Left kidney (tissue), 2 donors: ENCODE data around the gene MAD1L1. TPM values are rescaled to one million over a fixed set of nuclear protein-coding genes. Genes with fewer than 3 reads are reported as not detected.

ENCODE experiments used
- DNase-seq: peaks from one replicate; pipeline ENCODE4 v3.0.0-alpha.2; 2013
- polyA plus RNA-seq: library from polyadenylated mRNA; unstranded; fragments of 120-200 nt; gene quantifications from one replicate; pipeline ENCODE4 v1.2.1, GENCODE V29; 2013; ENCODE audit not compliant: insufficient read length

The MAD1L1 gene
- polyA plus RNA-seq, 1 donor: 21.8 TPM

DNA sequence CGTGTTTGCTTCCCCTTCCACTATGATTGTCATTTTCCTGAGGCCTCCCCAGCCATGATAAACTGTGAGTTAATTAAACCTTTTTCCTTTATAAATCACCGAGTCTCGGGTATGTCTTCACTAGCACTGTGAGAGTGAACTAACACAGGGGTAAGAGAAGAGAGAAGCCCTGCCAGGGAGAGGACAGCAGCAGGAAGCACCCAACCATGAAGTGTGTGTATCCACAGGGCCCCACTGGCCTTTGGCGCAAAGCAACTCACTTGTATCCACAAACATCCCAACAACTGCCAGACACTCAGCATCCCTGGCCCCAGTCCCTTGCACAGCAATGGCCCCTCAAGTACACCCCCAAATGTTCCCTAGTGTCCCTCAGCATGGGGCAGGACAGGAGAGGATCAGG lies 115.1 kb downstream of the MAD1L1 start:
- DNase-seq: no peak

DNA sequence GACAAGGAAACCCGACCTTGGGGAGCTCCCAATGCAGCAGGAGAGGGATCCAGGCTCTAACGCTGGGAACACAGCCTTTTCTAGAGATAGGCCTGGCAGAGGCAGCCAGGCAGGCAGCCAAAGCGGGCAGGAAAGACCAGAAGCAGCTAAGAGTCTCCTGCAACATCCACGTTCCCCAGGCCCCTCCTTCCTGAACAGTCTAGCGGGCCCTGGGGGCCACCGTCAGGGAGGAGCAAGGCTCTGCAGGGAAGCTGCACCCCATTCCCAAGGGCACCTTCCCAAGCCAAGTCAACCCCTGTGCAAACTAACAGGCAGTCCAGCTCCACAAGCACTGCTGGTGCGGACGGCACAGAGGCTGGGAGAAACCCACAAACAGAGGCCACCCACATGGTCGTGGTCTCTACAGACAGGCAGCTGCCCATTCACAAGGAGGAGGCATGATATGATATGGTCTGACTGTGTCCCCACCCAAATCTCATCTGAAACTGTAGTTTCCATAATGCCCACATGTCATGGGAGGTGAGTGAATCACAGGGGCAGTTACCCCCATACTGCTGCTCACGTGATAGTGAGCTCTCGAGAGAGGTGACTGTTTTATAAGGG lies 115.7 kb downstream of the MAD1L1 start:
- no peak for DNase-seq

DNA sequence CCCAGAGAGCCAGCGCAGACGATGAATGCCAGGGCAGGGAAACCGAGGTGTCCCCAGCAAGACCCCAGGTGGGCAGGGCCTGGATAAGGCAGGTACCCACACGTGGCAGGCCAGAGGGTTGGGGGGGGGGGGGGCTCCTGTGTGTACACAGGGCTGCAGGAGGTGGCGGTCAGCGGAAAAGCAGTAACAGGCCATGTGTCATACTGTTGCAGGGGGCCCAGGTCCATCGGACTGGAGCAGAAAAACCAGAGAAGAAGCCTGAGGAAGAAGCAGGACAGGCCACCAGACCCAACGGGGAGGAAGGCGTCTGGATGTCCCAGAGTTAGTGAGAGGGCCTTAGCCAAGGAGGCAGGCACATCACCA lies 116.3 kb downstream of the MAD1L1 start:
- no peak for DNase-seq

DNA sequence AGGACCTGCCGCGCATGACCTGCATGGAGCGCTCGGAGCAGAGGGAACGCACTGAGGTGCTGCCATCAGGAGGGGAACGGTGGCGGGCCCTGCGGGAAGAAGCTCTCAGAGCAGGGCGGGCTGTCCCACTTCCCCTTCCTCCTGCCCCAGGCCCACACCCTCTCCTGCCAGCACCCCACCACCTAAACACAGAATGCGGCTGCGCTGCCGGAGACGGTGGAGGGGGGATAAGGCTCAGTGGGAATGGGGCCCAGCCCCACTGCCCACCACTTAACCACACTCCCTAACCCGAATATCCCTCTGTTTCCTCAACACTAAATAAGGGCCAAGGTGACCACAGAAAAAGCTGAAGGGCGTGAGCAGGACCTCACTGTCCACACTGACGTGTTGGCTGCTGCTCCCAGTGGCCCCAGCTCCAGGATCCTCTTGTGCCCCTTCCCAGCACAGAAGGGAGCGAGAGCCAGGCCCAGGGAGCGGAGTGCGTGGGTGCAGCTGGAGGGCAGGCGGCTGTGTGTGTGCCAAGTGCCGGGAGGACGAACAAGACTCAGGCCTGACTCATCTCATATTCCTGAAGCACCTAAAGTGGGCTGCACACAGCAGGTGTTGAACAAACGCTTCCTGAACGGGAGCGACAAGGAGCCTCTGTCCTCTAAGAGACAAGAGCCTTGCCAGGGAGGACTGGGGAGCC lies 116.8 kb downstream of the MAD1L1 start:
- DNase-seq: no peak

DNA sequence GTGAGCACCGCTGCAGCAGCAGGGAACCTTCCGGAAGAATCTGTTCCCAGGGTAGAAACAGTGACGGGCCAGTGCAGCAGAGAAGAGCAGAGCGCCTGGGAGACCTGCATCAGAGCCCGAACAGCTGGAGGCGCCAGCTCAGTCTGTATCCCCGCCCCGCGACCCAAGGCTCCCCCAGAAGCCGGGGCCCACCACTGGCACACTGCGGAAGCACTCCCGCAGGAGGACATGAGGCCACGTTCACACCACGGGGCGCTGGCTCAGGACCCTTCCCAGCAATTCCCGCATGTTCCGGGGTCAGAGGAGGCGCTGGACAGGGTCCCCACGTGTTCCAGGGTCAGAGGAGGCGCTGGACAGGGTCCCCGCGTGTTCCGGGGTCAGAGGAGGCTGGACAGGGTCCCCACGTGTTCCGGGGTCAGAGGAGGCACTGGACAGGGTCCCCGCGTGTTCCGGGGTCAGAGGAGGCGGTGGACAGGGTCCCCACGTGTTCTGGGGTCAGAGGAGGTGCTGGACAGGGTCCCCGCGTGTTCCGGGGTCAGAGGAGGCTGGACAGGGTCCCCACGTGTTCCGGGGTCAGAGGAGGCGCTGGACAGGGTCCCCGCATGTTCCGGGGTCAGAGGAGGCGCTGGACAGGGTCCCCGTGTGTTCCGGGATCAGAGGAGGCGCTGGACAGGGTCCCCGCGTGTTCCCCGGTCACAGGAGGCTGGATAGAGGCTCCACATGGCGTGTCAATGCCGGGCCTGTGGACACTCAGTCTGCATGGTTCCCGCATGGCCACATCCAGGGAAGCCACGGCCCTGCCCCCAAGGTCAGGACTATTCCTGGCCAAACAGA lies 117.6 kb downstream of the MAD1L1 start:
- no peak for DNase-seq

DNA sequence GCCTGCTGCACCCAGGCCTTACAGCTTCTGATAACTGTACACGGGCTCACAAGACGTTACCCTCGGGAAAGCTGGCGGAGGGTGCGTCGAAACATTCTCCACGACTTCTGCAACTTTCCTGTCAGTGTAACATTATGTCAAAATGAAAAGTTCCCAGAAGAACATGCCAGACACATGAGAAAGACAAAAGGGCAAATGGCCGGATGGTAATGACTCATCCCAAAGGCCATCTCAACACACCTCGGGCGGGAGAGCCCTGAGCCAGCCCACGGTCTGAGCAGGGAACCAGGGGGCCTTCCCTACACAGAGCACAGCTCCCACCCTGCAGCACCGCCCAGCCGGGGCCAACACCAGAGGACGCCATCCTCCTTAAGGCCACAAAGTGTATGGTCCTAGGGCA lies 118.7 kb downstream of the MAD1L1 start:
- DNase-seq: no peak

DNA sequence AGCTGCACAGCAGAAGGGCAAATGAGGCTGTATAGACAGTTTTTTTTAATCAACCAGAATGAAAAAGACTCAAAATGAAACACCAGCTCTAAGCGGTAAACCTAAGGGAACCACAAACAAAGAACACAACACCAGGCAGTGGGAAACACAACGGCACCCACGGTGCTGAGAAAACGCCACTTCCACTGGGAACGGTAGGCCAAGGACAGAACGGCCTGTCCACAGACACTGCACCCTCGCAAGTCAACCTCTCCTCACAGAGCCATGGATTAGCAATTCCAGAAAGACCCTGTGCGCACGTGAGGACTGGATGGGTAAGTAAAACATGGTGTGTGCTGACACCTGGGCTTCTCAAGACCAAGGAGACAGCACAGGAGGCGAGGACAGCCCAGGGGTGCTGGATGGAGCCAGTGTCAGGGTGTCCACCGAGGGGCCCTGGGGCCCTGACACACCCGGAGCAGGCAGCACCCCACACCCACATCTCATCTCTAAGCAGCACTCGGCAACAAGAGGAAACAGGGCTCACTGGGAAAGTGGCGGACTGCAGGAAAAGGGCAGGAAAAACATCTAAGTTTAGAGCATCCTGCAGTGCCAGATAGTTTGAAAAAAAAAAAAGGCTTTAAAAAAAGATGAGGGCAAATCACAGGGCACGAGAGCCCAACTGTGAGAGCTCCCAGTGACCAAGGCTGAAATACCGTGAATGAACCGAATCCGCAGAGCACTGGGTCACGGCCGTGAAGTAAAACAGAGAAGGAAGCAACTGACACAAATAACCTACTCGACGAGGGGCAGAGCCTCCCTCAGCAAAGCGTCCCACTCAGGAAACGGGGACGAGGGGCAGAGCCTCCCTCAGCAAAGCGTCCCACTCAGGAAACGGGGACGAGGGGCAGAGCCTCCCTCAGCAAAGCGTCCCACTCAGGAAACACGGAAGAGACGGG lies 120.2 kb downstream of the MAD1L1 start:
- no peak for DNase-seq

DNA sequence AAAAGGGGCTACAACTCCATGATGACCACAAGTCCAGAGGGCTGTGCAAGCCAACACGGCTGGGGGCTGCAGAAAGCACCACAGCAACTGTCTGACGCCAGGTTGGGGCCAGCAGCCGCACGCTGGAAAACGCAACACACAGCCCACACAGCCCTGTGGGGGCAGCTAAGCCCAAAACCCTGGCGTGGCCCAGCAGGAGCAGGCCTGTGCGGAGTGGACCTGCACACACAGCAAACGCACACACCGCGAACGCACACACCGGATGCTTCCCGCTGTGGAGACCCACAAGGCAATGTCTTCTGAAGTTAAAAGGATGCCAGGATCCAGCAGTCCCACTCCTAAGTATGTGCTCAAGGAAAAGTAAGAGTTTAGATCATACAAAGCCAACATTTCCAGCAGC lies 121.2 kb downstream of the MAD1L1 start:
- no peak for DNase-seq

DNA sequence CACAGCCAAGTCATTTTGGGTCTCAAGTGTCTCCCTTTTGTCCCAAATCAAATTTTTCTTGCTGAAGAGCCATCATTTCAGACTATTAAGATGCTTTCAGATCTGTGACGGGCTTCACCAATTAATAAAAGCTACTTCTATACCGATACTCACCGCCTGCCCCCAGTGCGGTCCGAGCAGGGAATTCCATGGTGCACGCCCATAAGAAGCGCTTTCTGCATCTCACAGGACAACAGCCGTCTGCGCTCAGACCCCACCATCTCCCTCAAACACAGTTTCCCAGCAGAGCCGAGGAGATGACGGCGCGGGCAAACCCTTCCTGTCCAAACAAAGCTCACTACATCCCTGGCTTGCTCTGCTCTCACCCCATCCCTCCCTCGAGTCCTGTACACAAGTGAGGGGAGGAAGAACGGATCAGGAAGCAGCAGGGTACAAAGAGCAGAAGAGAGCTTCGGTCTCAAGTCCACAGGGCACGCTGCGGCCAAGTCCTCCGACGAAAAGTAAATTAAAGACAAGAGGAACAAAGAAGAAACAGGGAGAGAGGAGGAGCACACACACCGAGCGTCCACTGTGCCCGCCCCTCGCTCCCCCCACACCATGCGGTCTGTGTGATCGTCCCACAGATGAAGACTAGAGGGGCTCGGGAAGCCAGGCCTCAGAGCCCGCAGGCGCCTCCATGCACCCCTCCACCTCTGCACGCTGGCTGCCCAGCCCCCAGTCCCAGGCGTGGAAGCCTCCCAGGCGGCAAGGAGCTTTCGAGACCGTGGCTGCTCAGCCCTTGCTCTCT lies 121.9 kb downstream of the MAD1L1 start:
- DNase-seq: no peak

DNA sequence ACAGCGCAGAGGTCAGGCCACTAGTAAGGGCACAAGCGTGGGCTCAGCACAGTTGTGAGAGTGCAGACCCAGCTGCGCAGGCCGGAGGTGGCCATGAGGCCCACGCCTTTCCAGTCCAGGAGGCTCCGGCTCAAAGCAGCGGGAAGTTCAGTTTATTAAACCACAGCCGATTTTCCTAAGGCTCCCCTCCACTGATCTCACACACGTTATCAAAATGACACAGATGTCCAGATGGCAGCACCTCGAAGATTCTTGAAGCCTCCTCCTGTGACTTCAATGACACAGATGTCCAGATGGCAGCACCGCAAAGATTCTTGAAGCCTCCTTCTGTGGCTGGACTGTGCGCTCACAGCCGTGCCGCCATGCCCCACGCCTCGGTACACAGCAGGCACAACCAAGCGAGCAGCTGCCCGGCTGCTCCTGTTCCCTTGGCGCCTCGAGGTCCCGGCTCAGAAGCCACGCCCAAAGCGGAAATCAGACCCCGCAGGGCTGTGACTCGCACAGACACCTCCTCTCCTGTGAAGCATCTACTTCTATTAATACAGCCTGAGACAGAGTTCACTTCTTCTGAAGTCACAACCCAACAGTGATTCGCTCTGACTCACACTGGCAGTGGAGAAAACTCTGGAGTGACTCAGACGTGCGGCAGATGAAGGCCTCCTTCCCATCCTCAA lies 122.7 kb downstream of the MAD1L1 start:
- no peak for DNase-seq

DNA sequence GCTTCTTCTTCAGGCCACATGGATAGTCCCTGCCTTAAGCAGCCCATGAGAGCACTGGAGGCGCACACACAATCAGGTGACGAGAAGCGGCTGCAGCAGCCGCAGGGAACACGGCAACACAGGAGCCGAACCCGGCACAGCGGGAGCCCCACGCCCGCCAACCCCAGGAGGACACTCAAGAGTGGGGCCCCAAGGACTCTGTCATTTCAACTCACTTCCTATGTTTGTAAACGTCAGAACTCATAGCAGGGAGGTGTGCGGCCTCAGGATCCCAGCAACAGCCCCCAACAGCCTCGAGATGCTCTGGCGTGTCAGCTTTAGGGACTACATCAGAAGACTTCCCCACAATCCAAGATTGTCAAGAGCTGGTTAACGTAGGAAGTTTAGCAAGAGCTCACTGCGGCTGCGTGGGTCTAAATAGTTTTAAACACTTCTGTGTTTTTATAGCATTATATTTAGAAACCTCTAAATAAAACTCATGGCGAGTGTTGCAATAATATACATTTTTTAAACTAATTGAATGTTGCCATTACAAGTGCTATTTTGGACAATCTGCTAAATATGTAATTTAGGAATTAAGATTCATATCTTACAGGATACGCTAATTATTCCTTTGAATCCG lies 123.4 kb downstream of the MAD1L1 start:
- DNase-seq: no peak

DNA sequence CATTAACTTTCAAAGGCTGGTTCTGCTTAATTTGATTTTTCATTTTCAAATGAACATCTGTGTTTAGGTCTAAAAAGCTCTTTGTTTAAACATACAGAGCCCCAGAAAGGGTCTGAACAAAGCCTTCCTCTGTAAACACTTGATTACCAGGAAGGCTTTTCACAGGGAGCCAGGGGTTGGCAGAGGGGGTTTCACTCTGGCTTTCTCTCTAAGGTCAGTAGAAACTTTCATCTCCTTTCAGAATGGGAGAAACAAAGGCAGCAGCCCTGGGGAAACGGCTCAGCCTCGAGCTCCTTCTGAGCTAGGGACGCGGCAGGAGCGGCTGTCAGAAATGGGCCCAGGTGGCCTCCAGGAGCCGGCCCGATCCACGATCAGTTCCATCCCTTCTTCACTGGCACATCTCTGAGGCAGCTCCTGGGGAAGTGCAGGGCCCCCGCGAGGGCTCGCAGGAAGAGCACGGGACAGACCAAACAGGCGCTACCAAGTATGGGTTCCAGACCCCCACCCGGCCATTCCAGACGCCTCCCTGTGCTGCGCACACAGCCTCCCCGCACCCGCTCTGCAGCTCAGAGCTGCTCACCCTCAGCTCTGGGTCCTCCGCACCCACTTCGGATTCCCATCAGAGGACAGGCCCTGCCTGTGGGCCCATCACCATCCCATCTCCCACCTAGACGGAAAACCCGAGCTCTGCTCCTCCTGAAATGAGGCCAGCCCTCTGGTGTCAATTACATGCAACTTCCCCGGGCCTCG lies 124.1 kb downstream of the MAD1L1 start:
- DNase-seq: no peak

DNA sequence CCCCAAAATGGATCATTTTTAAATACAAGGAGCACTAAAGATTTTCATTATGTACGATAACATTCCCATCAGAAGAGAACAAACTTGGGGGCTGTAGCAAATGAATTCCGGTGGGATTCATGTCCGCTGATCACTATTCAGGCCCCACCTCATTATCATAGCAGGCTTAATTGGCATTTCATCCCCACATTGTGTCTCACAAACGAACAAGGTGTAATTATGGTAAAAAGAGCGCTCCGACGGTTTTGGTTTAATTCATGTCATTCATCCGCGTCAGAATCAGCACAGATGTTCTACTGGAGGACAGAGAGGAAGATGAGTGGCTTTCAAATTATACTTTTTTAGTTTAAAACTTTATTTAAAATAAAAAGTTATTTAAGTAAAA lies 124.7 kb downstream of the MAD1L1 start:
- DNase-seq: no peak

DNA sequence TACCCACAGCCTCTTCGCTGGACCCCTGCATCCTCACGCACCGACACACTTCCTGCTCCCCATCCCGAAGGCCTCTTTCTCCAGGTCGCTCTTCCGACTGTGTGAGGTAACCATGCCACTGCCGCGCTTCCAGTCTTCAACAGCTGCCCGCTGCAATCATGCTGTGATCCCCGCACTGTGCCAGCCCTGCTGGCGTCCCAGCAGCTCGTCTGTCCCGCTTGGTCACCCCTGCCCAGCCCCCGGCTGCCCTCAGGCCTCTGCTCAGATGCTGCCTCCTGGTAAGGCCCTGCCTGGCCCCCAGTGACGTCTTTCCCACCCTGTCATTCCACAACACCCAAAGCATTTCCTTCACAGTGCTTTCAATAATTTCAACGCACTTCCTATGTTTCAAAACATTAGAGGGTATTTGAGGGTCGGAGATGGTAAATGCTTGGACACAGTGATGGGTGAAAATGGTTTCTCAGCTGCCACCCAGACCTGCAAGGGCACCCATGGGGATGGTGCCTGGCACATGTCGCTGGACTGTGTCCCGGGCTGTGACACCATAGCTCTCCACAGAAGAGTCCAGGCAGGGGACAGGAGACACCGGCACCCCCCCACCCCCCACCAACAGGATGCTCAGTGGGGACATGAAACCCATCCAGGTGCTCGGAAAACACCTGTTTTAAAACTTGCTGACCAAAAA lies 125.2 kb downstream of the MAD1L1 start:
- DNase-seq: no peak

DNA sequence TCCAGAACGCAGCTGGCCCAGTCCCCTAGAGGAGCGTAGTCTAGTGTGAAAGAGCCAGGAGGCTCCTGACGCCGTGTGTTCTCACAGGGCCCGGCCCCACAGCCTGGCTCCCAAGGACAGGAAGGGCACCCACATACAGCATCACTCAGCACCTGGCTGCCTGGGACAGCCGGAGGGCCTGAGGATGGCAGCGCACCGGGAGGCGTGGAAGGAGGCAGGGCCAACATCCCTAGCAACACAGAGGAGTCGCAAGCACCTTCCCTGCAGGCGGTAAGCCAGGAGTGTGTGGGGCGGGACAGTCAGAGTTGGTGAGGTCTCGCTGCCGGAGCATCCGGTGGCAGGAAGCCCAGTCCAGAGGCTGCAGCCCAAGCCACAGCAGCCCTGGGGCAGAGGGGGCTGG lies 125.8 kb downstream of the MAD1L1 start:
- DNase-seq: no peak

DNA sequence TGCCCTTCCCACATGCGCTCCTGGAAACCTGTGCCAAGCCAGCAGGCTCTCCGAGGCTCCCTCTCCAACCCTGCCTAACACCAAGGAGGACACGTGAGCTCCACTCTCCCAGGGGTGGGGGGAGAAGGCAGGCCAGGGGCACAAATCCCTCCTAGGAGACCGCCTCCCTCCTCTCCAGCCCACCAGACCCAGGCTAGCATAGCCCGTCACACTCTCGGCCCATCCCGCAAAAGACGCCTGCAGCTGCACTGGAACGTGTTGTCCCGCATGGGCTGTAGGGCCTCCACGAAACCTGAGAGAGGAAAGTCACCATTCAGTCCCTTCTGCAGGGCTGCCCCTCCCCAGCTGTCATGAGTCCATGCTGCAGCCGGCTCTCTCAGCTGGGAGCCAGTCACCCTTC lies 126.3 kb downstream of the MAD1L1 start:
- DNase-seq: no peak

DNA sequence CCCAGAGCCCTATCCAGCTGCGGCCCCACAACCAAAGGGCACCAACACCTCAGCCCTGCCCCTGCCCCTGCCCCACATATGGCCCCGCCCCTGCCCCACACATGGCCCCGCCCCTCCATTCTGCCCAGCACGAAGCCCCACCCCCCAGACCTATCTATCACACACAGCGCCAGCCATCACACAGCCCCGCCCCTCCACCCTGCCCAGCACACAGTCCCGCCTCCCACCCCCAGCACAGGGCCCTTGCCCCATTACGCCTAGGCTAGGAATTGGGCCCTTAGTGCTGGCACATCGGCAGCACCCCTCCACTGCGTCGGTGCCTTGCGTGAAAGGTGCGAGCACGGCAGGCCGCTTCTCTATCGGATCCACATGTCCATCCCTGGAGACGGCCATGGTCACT lies 126.8 kb downstream of the MAD1L1 start:
- no peak for DNase-seq

DNA sequence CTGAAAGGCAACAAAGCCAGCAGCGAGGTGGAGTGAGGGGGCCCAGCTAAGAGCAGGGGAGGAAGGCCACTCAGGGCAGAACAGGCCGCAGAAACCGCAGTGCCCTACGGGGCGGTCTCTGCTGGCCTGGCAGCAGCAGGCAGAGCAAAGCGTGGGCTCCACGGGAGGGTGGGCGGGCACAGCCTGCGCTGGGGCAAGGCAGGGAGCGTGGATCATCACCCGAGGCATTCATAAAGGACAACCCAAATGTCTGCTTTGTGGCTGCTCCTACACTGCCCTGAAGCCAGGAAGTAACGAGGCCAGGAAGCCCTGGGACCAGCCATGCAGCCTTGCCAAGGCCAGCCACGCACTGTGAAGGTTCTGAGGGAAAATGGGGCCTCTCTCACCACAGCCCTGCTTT lies 127.5 kb downstream of the MAD1L1 start:
- no peak for DNase-seq

DNA sequence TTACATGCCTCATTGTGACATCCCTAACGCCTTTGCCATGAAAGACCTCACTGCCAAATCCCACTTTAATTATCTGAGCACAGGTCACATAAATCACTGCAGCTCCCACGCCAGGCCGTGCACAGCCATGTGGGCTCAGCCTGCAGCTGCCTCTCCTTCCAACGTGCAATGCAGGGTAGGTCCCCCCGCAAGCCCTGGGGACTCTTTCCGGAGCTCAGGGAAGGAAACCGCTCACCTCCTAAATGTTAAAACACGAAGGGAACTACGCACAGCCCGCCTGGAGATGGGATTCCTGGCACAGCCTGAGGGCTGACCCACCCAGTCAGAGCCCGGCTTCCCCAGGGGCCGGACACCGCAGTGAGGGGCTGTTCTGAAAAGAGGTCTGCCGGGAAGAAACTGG lies 128.0 kb downstream of the MAD1L1 start:
- no peak for DNase-seq
